Measurements from ENCODE around the gene S100Z.
"Not testable (repeated sequence)": the region's sequence is repeated elsewhere in the genome, so short reads cannot be mapped to it uniquely, and the experiment has no call there.

S100Z gene

GRCh38 chr5:76822105-76822731 lies 27.6 kb upstream of the S100Z start:
- DNase-seq (ENCODE audit: low spot score), result not testable (repeated sequence)

DNA sequence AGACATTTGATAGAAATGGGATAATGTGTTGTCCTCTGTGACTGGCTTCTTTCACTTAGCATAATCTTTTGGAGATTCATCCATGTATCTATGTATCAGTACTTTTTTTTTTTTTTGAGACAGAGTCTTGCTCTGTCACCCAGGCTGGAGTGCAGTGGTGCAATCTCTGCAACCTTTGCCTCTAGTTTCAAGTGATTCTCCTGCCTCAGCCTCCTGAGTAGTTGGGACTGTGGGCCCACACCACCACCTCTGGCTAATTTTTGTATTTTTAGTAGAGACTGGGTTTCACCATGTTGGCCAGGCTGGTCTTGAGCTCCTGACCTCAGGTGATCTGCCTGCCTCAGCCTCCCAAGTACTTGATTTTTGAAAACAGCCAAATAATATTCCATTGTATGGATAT lies 23.4 kb upstream of the S100Z start:
- not testable (repeated sequence) for DNase-seq (ENCODE audit: low spot score)

- DNase-seq (ENCODE audit: low spot score), result no peak
These were observed 18.7 kb upstream of the S100Z start for GRCh38 chr5:76831110-76831452.

GRCh38 chr5:76836181-76836580 lies 13.6 kb upstream of the S100Z start:
- DNase-seq (ENCODE audit: low spot score), result no peak

DNA sequence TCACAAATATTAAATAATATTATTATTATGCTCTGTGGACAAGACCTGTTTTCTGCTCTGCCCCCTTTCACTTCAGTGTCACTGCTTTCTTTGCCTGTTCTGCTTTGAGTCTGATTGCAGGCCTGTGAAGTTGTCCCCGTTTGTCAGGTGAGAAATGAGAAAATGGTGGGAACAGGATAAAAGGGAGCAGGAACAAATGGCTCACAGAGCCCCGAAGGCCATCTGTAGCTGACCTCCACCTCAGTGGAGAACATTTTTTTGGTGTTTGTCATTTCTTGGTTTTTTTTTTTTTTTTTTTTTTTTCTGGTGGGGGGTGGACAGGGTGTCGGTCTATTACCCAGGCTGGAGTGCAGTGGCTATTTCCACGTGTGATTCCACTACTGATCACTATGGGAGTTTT lies 13.2 kb upstream of the S100Z start:
- DNase-seq (ENCODE audit: low spot score), result no peak

- no peak for DNase-seq (ENCODE audit: low spot score)
These were observed 11.1 kb upstream of the S100Z start for GRCh38 chr5:76838481-76839261.

- DNase-seq (ENCODE audit: low spot score), result no peak
These were observed 8.5 kb upstream of the S100Z start for GRCh38 chr5:76841361-76841760.

GRCh38 chr5:76845890-76846289 lies 3.9 kb upstream of the S100Z start:
- DNase-seq (ENCODE audit: low spot score), result no peak

GRCh38 chr5:76850543-76851145 lies 830 bp downstream of the S100Z start:
- no peak for DNase-seq (ENCODE audit: low spot score)

DNA sequence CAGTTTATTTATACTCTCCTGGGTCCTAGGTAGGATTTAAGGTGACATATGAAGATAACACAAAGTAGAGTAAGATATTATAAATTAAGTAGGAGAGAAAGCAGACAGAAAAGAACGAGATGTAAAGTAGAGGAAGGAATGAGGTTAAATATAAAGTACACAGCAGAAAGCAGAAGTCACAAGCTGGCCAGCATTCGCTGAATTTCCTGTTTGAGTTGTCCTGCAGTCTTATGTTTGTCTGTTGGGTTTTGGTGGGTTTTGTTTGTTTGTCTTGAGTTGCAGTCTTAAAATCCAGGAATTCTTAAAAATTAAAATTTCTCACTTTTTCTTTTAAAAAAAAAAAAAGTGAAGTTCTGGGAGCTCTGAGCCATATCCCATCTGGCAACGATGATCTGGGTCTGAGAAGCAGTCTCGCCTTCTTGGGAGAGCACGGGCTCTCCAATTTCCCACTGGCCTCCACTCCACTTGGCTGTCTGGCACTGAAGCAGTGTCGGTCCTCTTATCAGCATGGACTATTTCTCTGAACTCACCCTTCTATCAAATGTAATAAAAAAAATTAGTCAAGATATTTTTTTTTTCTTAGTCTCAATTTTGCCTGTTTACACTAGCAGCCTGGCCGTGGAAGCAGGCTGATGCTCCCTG lies 2.0 kb downstream of the S100Z start:
- no peak for DNase-seq (ENCODE audit: low spot score)

DNA sequence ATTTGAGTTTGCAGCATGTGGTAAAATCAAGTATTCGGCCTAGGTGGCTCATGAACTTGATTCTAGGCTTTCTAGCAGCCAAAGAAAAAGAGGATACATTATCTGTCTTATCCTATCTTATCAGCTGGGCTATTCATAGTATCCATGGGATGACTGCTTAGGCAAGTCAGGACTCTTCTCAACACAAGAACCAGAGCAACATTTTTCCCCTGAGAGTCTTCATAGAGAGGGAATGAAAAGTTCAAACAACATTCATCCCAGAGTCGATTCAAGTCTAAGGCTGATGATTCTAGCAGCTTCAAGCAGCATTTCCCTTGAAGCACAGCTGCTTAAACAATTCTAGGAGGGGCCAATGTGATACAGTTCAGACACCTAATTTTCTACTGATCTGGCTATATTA lies 3.0 kb downstream of the S100Z start:
- DNase-seq (ENCODE audit: low spot score), result no peak

DNA sequence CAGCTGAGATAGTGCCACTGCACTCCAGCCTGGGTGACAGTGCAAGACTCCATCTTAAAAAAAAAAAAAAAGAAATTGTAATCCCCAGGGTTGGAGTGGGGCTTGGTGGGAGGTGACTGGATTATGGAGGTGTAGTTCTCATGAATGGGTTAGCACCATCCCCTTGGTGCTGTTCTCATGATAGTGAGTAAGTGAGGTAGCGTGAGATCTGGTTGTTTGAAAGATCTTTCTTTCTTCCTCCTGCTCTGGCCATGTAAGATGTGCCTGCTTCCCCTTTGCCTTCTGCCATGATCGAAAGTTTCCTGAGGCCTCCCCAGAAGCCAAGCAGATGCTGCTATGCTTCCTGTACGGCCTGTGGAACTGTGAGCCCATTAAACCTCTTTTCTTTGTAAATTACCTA lies 3.9 kb downstream of the S100Z start:
- not testable (repeated sequence) for DNase-seq (ENCODE audit: low spot score)

- no peak for DNase-seq (ENCODE audit: low spot score)
These were observed 4.8 kb downstream of the S100Z start for GRCh38 chr5:76854644-76855043.

DNA sequence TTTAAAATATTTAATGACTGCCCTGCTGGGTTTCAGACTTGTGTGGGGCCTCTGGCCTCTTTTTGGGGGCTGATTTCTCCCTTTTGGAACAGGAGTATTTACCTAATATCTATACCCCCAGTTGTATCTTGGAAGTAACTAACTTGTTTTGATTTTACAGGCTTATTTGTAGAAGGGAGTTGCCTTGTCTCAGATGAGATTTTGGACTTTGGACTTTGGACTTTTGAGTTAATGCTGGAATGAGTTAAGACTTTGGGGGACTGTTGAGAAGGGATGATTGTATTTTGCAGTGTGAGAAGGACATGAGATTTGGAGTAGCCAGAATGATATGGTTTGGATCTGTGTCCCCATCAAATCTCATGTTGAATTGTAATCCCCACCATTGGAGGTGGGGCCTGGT lies 5.7 kb downstream of the S100Z start:
- not testable (repeated sequence) for DNase-seq (ENCODE audit: low spot score)

DNA sequence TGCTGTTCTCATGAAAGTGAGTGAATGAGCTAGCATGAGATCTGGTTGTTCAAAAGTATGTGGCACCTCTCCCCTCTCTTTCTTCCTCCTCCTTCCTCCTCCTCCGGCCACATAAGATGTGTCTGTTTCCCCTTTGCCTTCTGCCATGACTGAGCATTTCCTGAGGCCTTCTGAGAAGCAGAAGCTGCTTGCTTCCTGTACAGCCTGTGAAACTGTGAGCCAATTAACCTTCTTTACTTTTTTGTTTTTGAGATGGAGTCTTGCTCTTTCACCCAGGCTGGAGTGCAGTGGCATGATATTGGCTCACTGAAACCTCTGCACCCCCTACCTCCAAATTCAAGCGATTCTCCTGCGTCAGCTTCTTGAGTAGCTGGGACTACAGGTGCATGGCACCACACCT lies 6.1 kb downstream of the S100Z start:
- no peak for DNase-seq (ENCODE audit: low spot score)

DNA sequence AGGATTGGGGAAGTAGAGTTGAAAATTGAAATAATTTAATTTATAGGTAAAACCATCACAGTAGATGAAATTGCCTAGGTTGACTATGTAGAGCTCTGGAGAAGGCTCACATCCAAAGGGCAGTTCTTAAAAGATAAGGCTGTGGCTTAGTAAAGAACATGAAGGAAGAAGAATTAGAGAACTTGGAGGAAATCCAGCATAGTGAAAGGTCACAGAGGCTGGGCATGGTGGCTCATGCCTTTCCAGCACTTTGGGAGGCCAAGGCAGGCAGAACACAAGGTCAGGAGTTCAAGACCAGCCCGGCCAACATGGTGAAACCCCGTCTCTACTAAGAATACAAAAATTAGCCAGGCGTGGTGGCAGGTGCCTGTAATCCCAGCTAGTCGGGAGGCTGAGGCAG lies 7.0 kb downstream of the S100Z start:
- not testable (repeated sequence) for DNase-seq (ENCODE audit: low spot score)

DNA sequence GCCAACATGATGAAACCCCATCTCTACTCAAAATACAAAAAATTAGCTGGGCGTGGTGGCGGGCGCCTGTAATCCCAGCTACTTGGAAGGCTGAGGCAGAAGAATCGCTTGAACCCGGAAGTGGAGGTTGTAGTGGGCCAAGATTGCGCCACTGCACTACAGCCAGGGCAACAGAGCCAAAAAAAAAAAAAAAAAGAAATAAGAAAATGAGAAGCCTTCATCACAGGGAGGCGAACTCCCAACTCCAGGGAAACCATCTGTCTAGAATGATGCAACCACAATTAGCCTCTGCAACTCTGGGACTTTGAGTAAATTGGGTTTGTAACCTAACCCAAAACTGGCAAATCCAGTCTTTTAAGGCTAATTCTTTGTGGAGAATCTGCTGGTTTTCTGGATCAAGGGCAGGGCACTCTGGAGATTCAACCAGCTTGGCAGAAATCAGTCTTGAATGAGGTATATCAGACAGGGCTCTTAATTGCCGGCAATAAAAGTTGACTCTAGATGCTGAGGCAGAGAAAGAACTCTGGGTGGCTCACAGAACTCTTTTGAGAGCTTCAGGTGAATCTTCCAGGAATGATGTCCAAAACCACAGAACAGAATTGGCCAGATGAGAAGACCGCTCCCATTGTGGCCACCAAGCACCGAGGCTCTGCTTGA lies 9.9 kb downstream of the S100Z start:
- DNase-seq (ENCODE audit: low spot score), result no peak

DNA sequence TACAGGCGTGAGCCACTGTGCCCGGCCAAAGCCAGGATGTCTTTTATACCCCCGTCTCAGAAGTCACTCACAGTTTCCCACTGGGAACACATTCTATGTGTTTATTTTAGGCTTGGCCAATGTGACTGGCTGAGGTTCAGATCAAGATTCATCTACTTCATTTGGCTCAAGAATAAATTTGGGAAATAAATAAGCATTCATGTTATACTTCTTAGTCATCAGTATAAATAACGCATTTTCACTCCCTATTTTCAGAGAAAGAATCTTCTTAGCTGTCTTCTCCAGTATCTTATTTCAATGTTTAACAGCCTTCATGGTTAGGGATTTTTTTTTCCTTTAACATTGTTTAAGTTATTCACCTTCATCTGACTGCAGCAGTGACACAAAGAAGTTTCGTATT lies 11.8 kb downstream of the S100Z start:
- no peak for DNase-seq (ENCODE audit: low spot score)

GRCh38 chr5:76863001-76863400 lies 13.2 kb downstream of the S100Z start:
- no peak for DNase-seq (ENCODE audit: low spot score)

DNA sequence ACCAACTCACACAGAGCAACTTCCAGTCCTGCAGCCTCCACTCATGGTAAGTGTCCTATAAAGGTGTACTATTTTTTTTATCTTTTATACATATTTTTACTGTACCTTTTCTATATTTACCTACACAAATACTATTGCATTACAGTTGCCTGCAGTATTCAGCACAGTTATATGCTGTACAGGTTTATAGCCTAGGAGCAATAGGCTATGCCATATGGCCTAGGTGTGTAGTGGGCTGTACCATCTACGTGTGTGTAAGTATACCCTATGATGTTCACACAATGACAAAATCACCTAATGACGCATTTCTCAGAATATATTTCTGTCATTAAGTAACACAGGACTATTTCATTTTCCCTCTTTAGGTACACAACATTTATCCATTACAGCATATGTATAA lies 16.7 kb downstream of the S100Z start:
- no peak for DNase-seq (ENCODE audit: low spot score)

DNA sequence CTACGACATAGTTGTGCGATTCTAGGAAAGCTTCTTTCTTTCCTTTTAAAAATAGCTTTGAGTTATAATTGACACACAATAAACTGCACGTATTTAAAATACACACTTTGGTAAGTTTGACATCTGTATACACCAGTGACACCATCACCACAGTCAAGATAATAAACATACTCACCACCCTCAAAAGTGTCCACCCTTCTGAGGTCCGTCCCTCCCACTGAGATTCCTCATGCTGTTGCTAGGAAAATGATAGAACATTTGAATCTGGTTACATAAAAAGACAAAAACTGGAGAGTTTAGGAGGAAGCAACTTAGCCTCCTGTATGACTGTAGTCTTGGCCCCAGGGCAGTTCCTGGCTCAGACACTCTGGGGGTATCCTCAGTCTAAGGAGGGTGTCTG lies 17.2 kb downstream of the S100Z start:
- DNase-seq (ENCODE audit: low spot score), result no peak

Data from SK-N-DZ (cell line).